ENCODE data around the gene FRMD4A.

The FRMD4A gene

DNA sequence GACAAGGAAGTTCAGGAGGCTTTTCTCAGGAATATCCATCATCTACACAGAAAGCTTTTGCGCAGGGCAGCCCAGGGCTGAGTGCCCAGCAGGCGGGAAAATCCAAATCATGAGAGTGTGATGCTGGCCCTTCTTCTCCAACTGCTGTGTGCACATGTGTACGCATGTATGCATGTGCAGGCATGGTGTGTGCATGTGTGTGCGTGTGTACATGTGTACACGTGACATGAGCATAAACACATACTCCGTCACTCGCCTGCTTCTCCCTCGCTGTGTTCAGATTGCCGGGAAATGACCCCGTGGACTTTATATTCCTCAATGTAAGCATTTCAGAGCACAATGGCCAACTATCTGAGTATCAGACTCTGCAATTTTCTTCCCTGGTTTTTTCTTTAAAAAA lies 658.8 kb downstream of the FRMD4A start:
- no peak for DNase-seq (ENCODE audit: low read depth)

GRCh38 chr10:13670311-13670710 lies 660.4 kb downstream of the FRMD4A start:
- no peak for DNase-seq (ENCODE audit: low read depth)

DNA sequence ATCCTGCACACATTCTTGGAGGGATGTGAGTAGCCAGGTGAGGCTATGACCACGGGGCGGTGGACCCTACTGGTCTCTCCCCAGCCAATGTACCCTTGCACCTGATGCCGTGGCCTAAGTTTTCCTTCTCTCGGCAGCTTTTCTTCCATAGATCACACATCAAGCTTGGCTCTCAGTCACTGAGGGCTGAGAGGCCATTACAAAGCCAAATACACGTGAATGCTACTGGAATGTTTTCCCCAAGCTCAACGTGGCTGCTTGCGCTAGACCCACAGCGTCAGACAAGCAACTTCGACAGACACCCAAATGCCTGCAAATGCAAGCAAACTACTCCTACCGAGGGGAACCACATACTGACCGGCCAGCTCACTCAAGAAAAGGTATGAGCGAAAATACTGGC lies 660.8 kb downstream of the FRMD4A start:
- no peak for DNase-seq (ENCODE audit: low read depth)

DNA sequence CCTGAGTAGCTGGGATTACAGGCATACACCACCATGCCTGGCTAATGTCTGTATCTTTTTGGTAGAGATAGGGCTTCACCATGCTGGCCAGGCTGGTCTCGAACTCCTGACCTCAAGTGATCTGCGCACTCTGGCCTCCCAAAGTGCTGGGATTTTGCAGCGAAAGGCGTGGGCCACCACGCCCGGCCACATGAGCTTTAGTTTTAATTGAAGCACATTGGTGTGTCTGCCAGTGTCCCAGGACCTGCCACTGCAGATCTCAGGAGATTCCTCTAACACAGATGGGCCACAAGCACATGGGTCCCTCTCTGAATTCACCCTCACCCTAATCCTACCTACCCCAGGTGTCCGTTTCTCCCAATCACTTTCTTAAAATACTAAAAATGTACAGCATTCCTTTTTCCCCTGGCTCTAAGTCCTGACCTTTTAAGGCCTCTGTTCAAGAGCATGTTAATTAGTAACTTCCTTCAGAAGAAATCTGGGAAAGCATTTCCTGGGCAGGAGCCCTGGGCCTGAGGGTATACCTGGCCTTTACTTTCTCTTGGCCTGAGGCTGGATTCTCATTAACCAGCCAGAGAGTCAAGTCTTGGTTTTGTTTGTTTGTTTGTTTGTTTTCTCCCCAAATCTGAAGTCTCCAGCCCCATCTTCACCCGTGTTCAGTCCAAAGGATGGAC lies 661.4 kb downstream of the FRMD4A start:
- no peak for DNase-seq (ENCODE audit: low read depth)

- no peak for DNase-seq (ENCODE audit: low read depth)
Measured at GRCh38 chr10:13668126-13668525, 662.6 kb downstream of the FRMD4A start.

GRCh38 chr10:13665516-13666262 lies 665.0 kb downstream of the FRMD4A start:
- DNase-seq (ENCODE audit: low read depth): no peak

DNA sequence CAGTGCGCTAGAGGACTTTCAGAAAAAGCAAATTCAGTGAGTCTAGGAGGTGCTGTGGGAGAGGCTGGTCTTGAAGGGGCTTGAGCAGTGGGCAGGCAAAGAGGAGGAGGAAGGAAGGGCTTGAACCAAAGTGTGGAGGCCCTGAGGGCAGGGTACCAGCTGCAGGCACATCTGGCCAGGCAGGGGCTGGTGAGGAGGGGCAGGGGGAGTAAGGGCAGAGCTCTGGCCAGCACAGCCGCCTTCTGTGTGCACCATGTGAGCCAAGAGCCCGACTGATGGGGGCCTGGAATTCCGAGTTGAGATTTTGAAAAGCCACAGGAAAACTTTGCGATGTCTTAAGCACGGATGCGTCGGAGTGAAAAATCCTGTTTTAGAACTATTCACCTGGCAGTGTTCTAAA lies 669.5 kb downstream of the FRMD4A start:
- DNase-seq (ENCODE audit: low read depth): no peak

DNA sequence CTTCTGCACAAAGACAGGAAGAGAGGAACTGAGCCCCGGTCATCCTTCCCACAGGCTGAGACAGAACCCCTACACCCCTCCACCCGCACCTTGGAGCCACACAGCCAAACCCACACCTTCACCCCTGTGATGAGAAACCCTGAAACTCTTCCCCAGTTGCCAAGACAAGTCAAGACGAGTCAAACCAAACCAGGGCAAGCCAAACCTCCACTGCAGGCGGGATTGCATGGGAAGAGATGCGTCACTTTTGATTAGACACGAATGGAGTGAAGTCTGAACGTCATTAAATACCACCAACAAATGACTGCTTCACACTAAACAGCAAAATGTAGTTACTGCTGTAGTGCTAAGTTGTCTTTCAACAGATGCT lies 670.2 kb downstream of the FRMD4A start:
- no peak for DNase-seq (ENCODE audit: low read depth)

DNA sequence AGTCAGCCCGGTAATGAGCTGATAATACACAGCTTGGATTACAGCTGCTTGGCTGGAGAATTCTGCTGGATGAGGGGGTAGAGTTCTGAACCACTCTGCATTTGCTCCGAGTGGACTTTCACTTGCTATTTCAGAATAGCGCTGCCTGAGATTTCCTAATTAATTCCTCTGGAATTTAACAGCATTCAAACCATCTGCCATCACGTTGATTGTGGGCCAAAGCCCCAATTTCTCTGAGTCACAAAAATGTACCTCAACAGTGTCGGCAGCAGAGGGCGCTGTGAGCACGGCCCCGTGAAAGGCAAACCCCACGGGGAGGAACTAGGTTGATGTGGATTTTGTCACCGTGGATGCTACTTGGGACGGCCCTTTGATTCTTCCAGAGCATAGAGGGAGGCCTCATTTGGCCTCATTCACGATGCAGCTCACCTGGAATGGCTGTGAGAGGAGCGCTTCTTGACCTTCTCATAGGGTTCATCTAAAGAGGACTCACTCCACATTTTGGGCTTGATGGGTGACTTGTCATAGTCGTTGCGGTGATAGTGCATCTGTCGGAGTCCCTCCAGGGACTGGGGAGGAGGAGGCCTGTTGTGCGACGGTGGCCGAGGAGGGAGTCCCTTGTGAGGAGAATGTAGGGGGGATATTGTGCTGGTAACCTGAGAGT lies 670.7 kb downstream of the FRMD4A start:
- DNase-seq (ENCODE audit: low read depth): peak; percentile 33

GRCh38 chr10:13658871-13659685 lies 671.6 kb downstream of the FRMD4A start:
- no peak for DNase-seq (ENCODE audit: low read depth)

DNA sequence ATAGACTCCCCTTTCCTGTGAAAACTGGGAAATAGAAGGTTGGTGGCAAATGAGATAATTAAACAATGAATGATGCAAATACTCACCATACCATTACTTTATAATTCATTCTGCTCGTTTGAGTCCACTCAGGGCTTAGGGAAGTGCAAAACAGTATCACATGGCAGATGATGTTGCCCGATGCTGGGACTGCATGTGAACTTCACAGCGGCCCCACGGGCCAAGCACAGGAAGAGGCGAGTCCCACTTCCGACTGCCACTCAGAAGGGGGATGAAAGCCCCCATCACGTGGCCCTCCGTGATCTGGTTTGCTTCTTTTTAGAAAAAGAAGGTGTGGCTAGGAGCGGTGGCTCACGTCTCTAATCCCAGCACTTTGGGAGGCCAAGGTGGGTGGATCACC lies 672.5 kb downstream of the FRMD4A start:
- DNase-seq (ENCODE audit: low read depth): no peak

GRCh38 chr10:13657101-13657680 lies 673.5 kb downstream of the FRMD4A start:
- no peak for DNase-seq (ENCODE audit: low read depth)

DNA sequence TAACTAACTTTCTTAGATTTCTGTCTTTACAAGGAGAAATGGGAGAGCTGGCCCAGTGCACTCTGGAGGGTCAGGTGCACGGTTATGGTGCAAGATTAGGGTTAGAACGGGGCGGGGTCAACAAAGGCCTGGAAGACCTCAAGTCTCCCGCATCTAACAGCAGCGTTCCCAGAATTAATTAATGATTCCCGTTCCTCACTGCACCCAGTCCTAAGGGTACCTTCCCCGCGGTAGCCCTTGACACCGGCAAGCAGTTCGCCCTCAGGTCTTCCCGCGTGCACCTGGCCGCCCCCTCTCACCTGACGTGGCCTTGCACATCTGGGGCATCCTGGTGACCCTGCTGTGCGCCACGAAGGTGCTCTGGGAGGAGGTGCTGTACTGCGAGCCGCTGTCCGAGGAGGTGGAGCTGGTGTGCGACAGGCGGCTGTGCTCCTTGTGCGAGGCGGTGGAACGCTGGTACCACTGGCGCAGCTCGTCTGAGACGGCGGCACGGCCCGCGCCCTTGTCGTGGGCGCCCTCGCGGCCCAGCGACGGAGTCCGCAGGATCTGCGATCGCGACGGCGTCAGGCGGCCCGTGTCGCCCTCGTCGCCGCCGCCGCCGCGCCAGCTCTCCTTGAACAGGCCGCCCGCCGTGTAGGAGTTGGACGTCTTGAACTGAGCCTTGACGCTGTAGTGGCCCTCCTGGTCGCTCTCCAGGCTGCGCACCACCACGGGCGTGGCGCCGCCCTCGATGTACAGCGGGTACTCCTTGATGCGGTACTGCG lies 674.2 kb downstream of the FRMD4A start:
- no peak for DNase-seq (ENCODE audit: low read depth)

GRCh38 chr10:13654846-13655245 lies 675.9 kb downstream of the FRMD4A start:
- no peak for DNase-seq (ENCODE audit: low read depth)

GRCh38 chr10:13654118-13654830 lies 676.5 kb downstream of the FRMD4A start:
- no peak for DNase-seq (ENCODE audit: low read depth)

GRCh38 chr10:13652860-13653259 lies 677.9 kb downstream of the FRMD4A start:
- no peak for DNase-seq (ENCODE audit: low read depth)

GRCh38 chr10:13651969-13652720 lies 678.6 kb downstream of the FRMD4A start:
- DNase-seq (ENCODE audit: low read depth): no peak

GRCh38 chr10:13650961-13651360 lies 679.8 kb downstream of the FRMD4A start:
- no peak for DNase-seq (ENCODE audit: low read depth)

DNA sequence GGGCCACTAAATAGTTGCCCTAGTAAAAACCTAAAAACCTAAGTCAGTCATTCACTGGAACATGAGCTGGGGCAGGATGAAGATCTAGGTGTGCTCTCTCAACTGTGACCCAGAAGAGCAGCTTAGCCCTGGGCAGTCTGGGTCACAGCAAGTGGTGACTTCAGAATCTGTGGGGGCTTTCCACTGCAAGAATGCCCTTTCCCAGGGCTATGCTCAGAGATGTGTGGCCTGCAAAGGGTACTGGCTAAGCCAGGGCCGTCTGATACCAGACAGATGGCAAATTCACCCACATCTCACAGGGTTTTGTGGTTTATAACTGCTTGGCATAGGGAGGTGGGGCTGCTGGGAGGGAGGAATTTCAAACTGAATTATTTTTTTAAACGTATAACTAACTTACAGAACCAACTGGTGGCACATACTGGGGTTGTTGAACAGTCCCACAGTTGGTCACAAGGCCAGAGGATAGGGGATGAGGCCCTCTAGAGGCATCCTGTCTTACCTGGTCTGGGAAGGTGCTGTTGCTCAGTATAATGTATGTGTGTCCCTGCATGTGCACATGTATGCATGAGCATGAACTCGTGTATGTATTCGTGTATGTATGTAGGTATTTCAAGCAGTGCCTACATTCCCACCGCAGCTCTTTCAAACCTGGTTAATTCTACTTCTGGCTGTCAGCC lies 680.7 kb downstream of the FRMD4A start:
- DNase-seq (ENCODE audit: low read depth): no peak

All from stimulated activated CD8-positive, alpha-beta memory T cell treated with anti-CD3 and anti-CD28 coated beads, Interleukin-12 subunit alpha, Interleukin-12 subunit beta, amount 100 ng/mL, for 1 hour (primary cell).